ENCODE results near the gene RIMS3. TPM values are rescaled to one million over a fixed set of nuclear protein-coding genes. Genes with fewer than 3 reads are reported as not detected.

Gene RIMS3
- total RNA-seq, 1 donor from 2014 or later: 6.2 TPM

DNA sequence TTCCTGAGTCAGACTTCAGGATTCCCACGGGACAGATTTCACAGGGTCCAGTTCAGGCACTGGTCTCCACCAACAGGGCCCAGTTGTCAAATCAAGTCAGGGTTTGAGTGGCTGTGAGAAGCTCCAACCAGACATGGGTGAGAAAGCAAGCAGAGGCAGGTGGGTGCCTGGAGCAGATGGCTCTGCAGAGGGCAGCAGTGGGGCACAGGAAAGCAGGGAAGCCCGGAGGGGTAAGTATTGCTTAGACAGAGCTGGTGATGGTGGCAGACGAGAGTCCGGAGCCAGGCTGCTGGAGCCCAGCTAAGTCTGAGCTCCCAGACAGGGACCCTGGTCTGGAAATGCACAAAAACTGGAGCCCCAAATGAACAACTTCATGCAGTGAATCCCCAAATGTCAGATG is 40.4 kb downstream of the RIMS3 start:
- H3K4me3 Mint-ChIP-seq: no peak overlapping the region
- intact Hi-C loops (cut with micrococcal nuclease): loop anchor here (1.0 kb wide), 1 partner anchor 44 kb away; no protein-coding TSS in a partner anchor
- peaks cover 12% of the 10 kb centered on the region for H3K27me3 Mint-ChIP-seq
- peaks cover 12% of the 10 kb centered on the region for H3K4me1 Mint-ChIP-seq
- ChIA-PET POLR2A (no interaction called here), CTCF (interaction anchor here (0.6 to 1.5 kb wide), 6 partner anchors 15 to 225 kb away, joined by 3 to 6 read pairs (median 3); no protein-coding TSS in a partner anchor)
- H3K27ac Mint-ChIP-seq: no peak overlapping the region
- H3K9me3 Mint-ChIP-seq: no peaks in the 10 kb centered on the region
- DNase-seq: no peak
- H3K36me3 Mint-ChIP-seq (ENCODE audit: low read depth): no peaks in the 10 kb centered on the region
- ATAC-seq (ENCODE audit: low read depth): peak; percentile 64
- TF ChIP-seq, protein P1, sequence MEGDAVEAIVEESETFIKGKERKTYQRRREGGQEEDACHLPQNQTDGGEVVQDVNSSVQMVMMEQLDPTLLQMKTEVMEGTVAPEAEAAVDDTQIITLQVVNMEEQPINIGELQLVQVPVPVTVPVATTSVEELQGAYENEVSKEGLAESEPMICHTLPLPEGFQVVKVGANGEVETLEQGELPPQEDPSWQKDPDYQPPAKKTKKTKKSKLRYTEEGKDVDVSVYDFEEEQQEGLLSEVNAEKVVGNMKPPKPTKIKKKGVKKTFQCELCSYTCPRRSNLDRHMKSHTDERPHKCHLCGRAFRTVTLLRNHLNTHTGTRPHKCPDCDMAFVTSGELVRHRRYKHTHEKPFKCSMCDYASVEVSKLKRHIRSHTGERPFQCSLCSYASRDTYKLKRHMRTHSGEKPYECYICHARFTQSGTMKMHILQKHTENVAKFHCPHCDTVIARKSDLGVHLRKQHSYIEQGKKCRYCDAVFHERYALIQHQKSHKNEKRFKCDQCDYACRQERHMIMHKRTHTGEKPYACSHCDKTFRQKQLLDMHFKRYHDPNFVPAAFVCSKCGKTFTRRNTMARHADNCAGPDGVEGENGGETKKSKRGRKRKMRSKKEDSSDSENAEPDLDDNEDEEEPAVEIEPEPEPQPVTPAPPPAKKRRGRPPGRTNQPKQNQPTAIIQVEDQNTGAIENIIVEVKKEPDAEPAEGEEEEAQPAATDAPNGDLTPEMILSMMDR (IDR thresholded peaks at IDR 0.05): no peak

- Mint-ChIP-seq H3K36me3 (ENCODE audit: low read depth) (no peaks in the 10 kb centered on the region), H3K27ac (no peak overlapping the region), H3K27me3 (peaks cover 12% of the 10 kb centered on the region), H3K4me1 (peaks cover 10% of the 10 kb centered on the region), H3K4me3 (no peak overlapping the region), H3K9me3 (no peaks in the 10 kb centered on the region)
- TF ChIP-seq, protein P1 (IDR thresholded peaks at IDR 0.05): no peak
- ATAC-seq (ENCODE audit: low read depth): no peak
- intact Hi-C loops (cut with micrococcal nuclease): no loop called here
- CTCF ChIA-PET: no interaction called here
- no peak for DNase-seq
- POLR2A ChIA-PET: no interaction called here
Measured at GRCh38 chr1:40622936-40623629, 42.4 kb downstream of the RIMS3 start.

GRCh38 chr1:40621821-40622450 is 43.5 kb downstream of the RIMS3 start:
- Mint-ChIP-seq H3K4me1 (peaks cover 10% of the 10 kb centered on the region), H3K27ac (no peak overlapping the region), H3K36me3 (ENCODE audit: low read depth) (no peaks in the 10 kb centered on the region), H3K27me3 (peaks cover 12% of the 10 kb centered on the region), H3K4me3 (no peak overlapping the region), H3K9me3 (no peaks in the 10 kb centered on the region)
- no peak for DNase-seq
- ChIA-PET POLR2A (no interaction called here), CTCF (no interaction called here)
- no peak for ATAC-seq (ENCODE audit: low read depth)
- intact Hi-C loops (cut with micrococcal nuclease): no loop called here
- TF ChIP-seq, protein P1 (IDR thresholded peaks at IDR 0.05): no peak

DNA sequence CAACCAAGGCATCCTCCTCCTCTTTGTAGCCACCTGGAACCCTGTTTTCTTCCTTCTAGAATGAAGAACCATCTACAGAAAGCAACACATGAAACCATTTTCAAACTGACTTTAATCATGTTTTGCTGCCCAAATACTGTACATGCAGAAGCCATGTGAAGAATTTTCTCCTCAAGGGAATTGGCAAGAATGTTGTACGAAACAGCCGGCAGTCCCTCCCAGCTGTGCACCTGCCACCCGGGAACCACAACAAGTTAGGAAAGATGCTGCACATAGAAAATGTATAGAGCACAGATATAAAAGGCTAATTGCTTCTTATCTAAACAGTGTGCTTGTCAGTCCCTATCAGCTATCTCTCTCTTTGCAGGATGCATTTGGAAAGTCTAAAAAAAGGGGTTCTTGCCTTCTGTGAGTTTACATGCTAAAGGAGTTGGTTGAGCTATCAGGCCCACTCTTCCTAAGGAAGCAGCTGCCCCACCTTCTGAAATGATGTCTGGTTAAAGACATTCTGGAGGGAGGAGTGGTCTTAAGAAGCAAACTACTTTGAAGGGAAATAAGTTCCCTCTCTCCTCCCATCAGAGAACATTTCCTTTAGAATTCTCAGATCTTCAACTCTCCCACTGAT is 44.8 kb downstream of the RIMS3 start:
- peaks cover 12% of the 10 kb centered on the region for H3K27me3 Mint-ChIP-seq
- H3K27ac Mint-ChIP-seq: no peak overlapping the region
- TF ChIP-seq, protein P1 (IDR thresholded peaks at IDR 0.05): no peak
- no peak overlapping the region for H3K4me3 Mint-ChIP-seq
- H3K9me3 Mint-ChIP-seq: no peaks in the 10 kb centered on the region
- intact Hi-C loops (cut with micrococcal nuclease): no loop called here
- peaks cover 6% of the 10 kb centered on the region for H3K4me1 Mint-ChIP-seq
- no peak for ATAC-seq (ENCODE audit: low read depth)
- no peak for DNase-seq
- POLR2A ChIA-PET: no interaction called here
- CTCF ChIA-PET: no interaction called here
- no peaks in the 10 kb centered on the region for H3K36me3 Mint-ChIP-seq (ENCODE audit: low read depth)

- intact Hi-C loops (cut with micrococcal nuclease): no loop called here
- ChIA-PET CTCF (no interaction called here), POLR2A (no interaction called here)
- no peak overlapping the region for H3K27ac Mint-ChIP-seq
- no peaks in the 10 kb centered on the region for H3K9me3 Mint-ChIP-seq
- peaks cover 12% of the 10 kb centered on the region for H3K27me3 Mint-ChIP-seq
- H3K4me3 Mint-ChIP-seq: no peak overlapping the region
- TF ChIP-seq, protein P1 (IDR thresholded peaks at IDR 0.05): no peak
- no peak for ATAC-seq (ENCODE audit: low read depth)
- H3K4me1 Mint-ChIP-seq: peaks cover under 1% of the 10 kb centered on the region
- DNase-seq: no peak
- no peaks in the 10 kb centered on the region for H3K36me3 Mint-ChIP-seq (ENCODE audit: low read depth)
Measured at GRCh38 chr1:40620150-40620549, 45.3 kb downstream of the RIMS3 start.

Data from activated B cell treated with CpG ODN at 0.5 μM for 24 hours (primary cell).